Measurements from ENCODE around the gene CDC42EP5.

CDC42EP5 gene

DNA sequence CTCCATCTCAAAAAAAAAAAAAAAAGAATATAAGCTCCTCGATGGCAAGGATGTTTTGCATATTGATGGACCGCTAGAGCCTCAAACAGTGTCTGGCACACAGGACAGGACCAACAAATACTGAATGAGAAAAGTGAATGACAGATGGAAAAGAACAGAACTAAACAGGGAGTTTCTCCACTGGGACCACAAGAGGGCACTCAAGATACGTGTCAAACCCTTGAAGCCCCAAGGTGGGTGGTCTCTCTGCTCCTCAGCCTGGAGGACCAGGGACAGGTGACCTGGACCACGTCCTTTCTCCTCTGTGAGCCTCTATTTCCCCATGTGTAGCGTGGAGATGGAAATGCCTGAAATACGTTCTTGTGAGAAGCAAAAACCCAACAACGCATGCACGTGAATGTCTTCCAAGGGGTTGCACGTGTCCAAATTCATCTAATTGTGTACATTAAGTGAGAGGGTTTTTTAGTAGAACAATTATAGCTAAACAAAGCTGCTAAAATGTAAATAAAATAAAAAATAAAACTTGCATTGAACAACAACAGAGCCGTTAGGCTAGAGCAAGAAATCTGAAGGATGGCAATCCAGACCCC is 5.7 kb upstream of the CDC42EP5 start:
- TF ChIP-seq, protein P1, sequence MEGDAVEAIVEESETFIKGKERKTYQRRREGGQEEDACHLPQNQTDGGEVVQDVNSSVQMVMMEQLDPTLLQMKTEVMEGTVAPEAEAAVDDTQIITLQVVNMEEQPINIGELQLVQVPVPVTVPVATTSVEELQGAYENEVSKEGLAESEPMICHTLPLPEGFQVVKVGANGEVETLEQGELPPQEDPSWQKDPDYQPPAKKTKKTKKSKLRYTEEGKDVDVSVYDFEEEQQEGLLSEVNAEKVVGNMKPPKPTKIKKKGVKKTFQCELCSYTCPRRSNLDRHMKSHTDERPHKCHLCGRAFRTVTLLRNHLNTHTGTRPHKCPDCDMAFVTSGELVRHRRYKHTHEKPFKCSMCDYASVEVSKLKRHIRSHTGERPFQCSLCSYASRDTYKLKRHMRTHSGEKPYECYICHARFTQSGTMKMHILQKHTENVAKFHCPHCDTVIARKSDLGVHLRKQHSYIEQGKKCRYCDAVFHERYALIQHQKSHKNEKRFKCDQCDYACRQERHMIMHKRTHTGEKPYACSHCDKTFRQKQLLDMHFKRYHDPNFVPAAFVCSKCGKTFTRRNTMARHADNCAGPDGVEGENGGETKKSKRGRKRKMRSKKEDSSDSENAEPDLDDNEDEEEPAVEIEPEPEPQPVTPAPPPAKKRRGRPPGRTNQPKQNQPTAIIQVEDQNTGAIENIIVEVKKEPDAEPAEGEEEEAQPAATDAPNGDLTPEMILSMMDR (IDR thresholded peaks at IDR 0.05; ENCODE audit: borderline replicate concordance, extremely low read depth, low read length, poor library complexity, severe bottlenecking), result peak; percentile 78
- TF ChIP-seq EZH2 (IDR thresholded peaks at IDR 0.05; ENCODE audit: borderline replicate concordance, low read depth, low read length, severe bottlenecking), result no peak
- ATAC-seq (ENCODE audit: insufficient read depth, low read depth), result peak; percentile 69
- no peak overlapping the region for H3K27ac ChIP-seq (ENCODE audit: low read length)
- DNase-seq, result peak; percentile 46
- H3K4me1 ChIP-seq (ENCODE audit: insufficient read depth, low read length), result no peaks in the 10 kb centered on the region
- no peak overlapping the region for H3K4me3 ChIP-seq (ENCODE audit: low read depth in 1 of 2, low read length in 2 of 2)
- no peak overlapping the region for H2AFZ ChIP-seq (ENCODE audit: low read depth, low read length)
- no peaks in the 10 kb centered on the region for H4K20me1 ChIP-seq (ENCODE audit: insufficient read depth, low read length)
- H3K9ac ChIP-seq (ENCODE audit: low read depth, low read length), result no peak overlapping the region
- no peak overlapping the region for H3K4me2 ChIP-seq (ENCODE audit: insufficient read depth, low read length)
- H3K9me3 ChIP-seq (ENCODE audit: insufficient read depth, low read length, severe bottlenecking), result no peaks in the 10 kb centered on the region
- no peaks in the 10 kb centered on the region for H3K27me3 ChIP-seq (ENCODE audit: insufficient read depth, low read length, poor library complexity)
- no peaks in the 10 kb centered on the region for H3K36me3 ChIP-seq (ENCODE audit: insufficient read depth, low read length)
- H3K79me2 ChIP-seq (ENCODE audit: insufficient read depth, low read length), result no peaks in the 10 kb centered on the region

DNA sequence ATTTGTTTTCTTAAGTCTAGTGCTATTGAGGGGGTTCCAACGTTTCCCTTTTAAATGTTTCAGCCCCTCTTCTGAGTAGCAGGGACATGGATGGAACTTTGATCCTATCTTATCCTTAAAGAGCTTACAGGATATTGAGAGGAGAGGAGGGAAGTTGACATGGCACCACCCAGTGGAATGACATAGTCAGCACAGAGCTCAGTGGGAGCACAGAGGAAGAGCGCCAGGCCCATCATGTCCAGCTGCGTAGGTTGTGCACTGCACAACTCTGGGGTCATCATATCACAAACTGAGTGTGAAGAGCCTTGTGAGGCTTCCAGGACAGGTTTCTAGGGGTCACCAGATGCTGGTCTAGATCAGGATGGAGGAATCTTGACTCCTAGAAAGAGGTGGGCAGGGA is 4.6 kb upstream of the CDC42EP5 start:
- Histone ChIP-seq H3K79me2 (ENCODE audit: insufficient read depth, low read length) (no peaks in the 10 kb centered on the region), H3K36me3 (ENCODE audit: insufficient read depth, low read length) (no peaks in the 10 kb centered on the region), H3K27ac (ENCODE audit: low read length) (no peak overlapping the region), H2AFZ (ENCODE audit: low read depth, low read length) (no peak overlapping the region), H4K20me1 (ENCODE audit: insufficient read depth, low read length) (0 out of 2 replicates have a peak, but pooled peaks cover 4% of the 10 kb centered on the region), H3K4me1 (ENCODE audit: insufficient read depth, low read length) (no peaks in the 10 kb centered on the region), H3K4me3 (ENCODE audit: low read depth in 1 of 2, low read length in 2 of 2) (no peak overlapping the region), H3K9ac (ENCODE audit: low read depth, low read length) (no peak overlapping the region), H3K27me3 (ENCODE audit: insufficient read depth, low read length, poor library complexity) (no peaks in the 10 kb centered on the region), H3K9me3 (ENCODE audit: insufficient read depth, low read length, severe bottlenecking) (no peaks in the 10 kb centered on the region), H3K4me2 (ENCODE audit: insufficient read depth, low read length) (no peak overlapping the region)
- DNase-seq (no peak), ATAC-seq (ENCODE audit: insufficient read depth, low read depth) (no peak)
- TF ChIP-seq EZH2 (IDR thresholded peaks at IDR 0.05; ENCODE audit: borderline replicate concordance, low read depth, low read length, severe bottlenecking), result no peak
- TF ChIP-seq, protein P1 (IDR thresholded peaks at IDR 0.05; ENCODE audit: borderline replicate concordance, extremely low read depth, low read length, poor library complexity, severe bottlenecking), result no peak

DNA sequence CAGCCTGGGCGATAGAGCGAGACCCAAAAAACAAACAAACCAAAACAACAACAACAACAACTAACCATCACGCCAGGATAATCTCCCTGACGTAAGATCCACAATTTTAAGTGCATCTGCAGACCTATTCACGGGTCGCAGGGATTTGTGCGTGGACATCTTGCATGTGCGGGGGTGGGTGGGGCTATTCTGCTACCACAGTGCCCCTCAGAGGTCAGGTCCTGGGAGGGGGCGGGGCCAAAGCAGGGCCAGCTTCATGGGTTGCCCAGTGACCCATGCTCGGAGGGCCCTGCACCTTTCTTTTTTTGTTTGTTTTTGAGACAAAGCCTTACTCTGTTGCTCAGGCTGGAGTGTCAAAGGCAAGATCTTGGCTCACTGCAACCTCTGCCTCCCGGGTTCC is 2.6 kb upstream of the CDC42EP5 start:
- no peak overlapping the region for H2AFZ ChIP-seq (ENCODE audit: low read depth, low read length)
- 0 out of 2 replicates have a peak, but pooled peaks cover 4% of the 10 kb centered on the region for H4K20me1 ChIP-seq (ENCODE audit: insufficient read depth, low read length)
- no peak for ATAC-seq (ENCODE audit: insufficient read depth, low read depth)
- no peak overlapping the region for H3K4me2 ChIP-seq (ENCODE audit: insufficient read depth, low read length)
- TF ChIP-seq EZH2 (IDR thresholded peaks at IDR 0.05; ENCODE audit: borderline replicate concordance, low read depth, low read length, severe bottlenecking), result no peak
- TF ChIP-seq, protein P1 (IDR thresholded peaks at IDR 0.05; ENCODE audit: borderline replicate concordance, extremely low read depth, low read length, poor library complexity, severe bottlenecking), result no peak
- no peak overlapping the region for H3K9ac ChIP-seq (ENCODE audit: low read depth, low read length)
- H3K79me2 ChIP-seq (ENCODE audit: insufficient read depth, low read length), result no peaks in the 10 kb centered on the region
- H3K9me3 ChIP-seq (ENCODE audit: insufficient read depth, low read length, severe bottlenecking), result no peaks in the 10 kb centered on the region
- H3K27me3 ChIP-seq (ENCODE audit: insufficient read depth, low read length, poor library complexity), result peaks cover 9% of the 10 kb centered on the region
- DNase-seq, result no peak
- H3K4me3 ChIP-seq (ENCODE audit: low read depth in 1 of 2, low read length in 2 of 2), result no peak overlapping the region
- no peaks in the 10 kb centered on the region for H3K36me3 ChIP-seq (ENCODE audit: insufficient read depth, low read length)
- H3K27ac ChIP-seq (ENCODE audit: low read length), result no peak overlapping the region
- H3K4me1 ChIP-seq (ENCODE audit: insufficient read depth, low read length), result no peaks in the 10 kb centered on the region

Measured in DND-41 (cell line).